HG03135 (cell line): Measurements from ENCODE around the gene ATF3.

Experiments
- ATAC-seq: cut with Tn5 transposase; IDR thresholded peaks from one replicate; pipeline ENCODE4 v1.9.1; 2021; ENCODE audit warnings: mild to moderate bottlenecking, moderate library complexity; ENCODE audit not compliant: unreplicated experiment

ATF3 gene

DNA sequence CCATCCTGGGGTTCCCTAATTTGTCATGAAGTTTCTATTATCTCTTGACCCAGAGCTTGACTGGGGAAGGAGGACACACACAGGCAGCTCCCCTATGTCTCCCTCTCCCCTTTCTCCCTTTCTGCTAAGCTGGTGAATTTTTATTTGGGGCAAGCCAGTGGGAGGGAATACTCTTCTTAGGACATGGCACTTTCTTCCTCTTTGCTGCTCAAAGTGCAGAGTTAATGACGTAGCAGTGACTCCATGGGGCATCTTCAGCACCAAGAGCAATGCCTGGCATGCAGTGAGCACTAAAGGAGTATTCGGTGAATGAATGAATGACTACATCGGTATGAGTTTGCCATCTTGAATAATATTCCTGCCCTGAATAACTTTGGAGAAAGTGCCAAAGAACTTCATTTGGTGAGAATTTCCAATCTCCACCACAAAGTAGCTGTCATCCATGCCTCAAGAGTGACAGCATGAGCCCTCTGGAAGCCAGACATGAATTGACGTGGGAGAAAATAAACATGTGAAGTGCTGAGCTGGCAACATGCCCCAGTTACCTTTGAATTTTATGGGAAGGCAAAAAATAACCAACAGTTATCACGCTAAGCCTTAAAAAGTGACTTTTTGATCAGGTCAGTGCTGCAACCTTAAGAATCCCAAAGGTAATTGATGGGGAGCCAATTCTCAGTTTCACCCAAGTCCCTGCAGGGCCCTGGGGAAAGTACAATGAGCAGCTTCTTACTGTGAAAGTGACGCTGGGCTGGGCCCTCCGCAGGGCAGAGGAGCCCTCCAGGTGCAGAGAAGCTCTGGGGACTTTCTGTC, 22.1 kb upstream of the ATF3 start:
- ATAC-seq: peak; percentile 86

DNA sequence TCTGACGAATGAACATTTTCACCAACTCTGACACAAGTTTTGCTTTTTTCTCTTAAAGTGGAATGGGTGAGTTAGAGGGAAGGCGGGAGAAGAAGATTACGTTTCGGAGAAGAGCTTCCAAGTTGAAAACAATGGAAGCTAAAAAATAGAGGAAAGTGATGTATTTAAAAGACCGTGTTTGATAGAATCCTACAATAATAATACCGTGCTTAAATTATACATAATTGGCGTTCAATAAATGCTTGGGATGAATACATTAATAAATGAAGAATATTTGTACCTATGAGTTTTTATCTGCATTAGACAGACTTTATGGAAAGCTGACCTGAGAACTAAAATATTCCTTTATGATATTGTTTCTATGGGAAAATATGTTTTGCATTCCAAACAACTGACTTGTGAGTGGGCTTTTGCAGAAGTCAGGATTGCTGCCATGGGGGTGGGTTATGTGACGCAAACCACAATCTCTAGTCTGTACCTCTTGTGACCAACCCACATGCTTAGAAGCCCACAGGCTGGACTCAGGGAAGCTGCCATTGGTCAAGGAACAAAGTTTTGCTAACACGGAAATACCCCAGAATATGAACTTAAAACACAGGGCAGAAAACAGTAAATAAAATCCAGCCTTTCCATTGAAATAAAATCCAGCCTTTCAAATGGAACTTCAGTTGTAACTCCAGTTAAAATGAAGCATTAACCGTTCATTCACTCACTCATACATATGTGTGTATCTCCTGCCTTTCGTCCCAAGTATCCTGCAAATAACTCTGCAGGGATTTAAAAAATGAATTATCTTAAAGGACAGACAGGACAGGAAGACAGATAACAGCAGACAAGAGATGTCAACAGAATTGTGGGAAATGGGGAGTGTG, 21.3 kb upstream of the ATF3 start:
- ATAC-seq: no peak

DNA sequence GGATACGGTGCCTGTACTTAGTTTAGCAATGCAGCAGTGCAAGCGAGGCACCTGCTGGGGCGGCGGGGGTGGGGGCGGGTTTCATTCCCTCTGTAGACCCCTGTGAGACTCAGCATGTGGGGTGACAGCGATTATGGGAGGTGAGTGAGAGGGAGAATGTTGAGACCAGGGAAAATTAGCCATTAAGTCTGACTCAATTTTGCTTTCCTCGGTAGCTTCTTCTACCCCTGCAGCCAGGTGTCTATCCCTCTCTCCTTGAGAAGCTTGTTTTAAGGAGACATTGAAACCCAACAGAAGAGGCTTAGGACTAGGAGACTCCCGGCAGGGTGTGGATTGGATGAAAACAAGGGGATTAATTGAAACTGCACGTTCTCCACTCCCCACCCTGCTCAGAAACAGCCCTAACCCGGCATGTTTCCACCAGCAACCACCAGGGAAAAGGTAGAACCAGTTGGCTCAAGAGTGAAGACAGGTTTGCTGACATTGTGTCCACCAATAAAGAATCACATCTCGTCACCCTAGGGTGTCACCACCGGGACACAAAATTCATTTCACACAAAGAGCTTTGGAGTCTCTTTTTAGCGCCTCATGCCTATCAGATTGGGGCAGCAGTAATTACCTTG, 20.6 kb upstream of the ATF3 start:
- ATAC-seq: no peak

DNA sequence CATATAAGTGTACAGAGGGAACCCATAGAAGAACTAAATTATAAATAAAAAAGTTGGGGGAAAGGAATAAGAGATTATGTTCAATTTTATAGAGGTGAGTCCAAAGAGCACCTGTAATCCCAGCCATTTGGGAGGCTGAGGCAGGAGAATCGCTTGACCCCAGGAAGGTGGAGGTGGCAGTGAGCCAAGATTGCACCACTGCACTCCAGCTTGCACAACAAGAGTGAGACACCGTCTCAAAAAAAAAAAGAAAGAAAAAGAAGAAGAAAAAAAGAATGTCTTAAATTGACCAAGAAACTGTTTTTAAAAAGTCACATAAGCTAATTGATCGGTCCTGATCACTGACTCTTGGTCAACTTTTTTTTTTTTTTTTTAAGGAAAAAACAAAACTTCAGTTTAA, 19.1 kb upstream of the ATF3 start:
- no peak for ATAC-seq

DNA sequence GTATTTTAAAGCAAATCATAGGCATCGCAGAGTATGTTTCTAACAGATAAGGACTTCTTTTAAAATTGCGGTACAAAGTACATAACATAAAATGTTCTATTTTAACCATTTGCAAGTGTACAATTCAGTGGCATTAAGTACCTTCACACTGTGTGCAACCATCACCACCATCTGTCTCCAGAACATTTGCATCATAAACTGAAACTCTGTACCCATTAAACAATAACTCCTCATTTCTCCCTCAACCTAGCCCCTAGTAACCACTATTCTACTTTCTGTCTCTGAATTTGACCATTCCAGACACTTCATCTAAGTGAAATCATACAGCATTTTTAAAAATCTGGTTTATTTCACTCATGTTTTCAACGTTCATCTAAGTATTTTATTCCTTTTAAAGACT, 16.6 kb upstream of the ATF3 start:
- no peak for ATAC-seq

DNA sequence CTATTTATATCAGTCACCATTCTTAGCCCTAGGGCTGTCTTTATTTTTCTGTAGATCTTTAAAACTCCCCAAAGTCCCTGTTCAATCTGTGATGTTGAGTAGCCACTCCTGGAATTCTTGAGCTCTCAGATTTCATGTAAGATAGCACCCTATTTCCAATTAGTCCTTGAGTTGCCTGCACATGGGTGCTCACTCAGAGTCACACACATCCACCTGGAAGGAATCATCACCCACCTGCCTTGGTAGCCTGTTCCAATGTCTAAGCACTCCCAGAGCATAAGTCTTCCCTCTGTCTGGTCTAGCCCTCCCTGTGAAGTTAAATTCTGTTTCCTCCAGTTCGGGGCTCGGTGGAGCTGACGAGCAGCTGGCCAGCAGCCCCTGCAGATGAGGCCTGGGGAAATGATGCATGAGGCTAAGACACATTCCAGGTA, 14.7 kb upstream of the ATF3 start:
- ATAC-seq: no peak

DNA sequence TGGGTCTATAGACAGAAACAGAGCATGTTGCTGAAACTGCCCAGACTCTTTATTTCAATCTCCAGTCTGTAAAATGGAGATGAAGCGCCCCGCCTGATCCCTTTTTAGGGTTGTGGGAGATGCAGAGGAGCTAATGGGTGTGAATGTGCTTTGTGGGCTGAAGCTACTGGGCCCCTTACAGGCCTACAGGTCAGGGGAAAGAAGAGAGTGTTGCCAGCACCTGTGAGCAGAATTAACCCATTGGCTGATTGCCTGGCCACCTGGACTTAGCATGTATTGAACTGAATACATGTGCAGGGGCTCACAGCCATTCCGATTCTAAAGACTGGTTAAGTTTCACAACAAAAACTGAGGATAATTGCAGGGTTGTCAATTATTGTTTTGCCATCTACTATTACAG, 13.9 kb upstream of the ATF3 start:
- ATAC-seq: no peak

DNA sequence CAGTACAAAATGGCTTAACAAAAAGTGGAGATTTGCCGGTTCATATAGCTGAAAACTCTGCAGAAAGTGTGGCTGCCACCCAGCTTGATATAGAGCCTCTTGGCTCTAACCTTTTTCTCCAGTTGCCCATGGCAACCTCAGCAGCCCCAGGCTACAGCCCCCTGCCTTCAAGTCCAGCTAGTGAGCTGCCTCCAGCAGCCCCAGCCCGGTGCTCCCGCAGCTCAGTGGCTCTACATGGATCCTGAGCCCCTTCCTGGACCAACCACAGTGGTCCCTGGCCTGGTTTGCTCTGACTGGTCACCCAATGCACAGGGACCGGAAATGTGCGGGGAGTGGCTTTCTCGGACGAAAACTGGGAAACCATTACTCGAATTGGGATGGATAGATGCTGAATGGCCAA, 13.3 kb upstream of the ATF3 start:
- ATAC-seq: no peak

DNA sequence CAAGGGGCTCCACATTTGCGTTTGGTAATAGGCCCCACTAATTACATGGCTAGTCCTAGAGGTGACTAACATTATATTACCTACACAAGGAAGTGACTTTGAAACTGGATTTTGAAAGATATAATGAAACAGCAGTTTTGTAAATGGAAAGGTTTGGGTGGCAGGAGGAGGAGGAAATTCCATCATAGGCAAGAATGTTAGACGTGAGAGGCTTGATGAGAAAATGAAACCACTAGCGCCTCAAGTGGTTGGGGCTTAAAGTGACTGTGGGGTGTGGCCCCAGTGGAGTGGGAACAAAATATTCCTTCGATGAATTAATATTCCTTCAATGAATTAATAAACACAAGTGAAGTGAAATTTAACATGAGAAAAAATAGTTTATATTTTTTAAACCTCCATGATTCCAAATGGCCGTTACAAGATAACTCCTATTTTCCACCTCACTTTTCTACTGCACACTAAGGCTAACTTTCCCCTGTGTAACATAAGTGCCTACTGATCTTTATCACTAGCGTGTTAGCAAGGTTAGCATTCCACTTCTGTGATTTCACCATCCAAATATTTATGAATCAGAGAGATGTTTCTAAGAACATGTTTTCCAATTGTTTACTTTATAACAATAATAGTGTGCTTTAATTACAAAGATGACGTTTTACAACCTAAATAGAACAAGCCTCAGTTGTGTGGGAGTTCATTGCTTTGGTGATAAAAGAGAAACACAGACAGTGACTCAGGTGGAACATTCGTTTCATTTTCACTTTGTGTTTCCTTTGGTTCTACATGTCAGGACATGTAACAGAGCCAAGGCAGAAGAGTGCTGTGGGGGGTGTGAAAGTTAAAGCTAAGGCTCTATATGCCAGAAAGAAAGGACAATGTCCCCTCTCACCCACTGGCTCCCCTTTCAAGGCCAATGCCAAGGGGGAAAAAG, 12.5 kb upstream of the ATF3 start:
- ATAC-seq: peak; percentile 92

DNA sequence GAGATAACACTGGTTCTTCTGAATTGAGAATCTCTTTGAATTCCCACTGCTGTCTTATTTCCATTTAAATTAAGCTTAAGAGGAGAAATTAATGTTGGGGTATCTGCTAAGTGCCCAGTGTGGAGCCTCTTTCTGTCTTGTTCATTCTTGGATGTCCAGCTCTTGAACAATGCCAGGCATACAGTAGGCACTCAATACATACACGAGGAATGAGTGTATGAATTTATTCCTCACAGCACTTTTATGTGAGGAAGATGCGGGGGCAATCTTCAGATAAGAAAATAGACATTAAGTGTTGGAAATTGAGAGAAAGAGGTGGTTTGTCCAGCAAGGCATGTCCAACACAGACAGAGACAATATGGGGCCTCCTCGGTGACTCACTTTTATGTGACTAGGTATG, 11.8 kb upstream of the ATF3 start:
- no peak for ATAC-seq

DNA sequence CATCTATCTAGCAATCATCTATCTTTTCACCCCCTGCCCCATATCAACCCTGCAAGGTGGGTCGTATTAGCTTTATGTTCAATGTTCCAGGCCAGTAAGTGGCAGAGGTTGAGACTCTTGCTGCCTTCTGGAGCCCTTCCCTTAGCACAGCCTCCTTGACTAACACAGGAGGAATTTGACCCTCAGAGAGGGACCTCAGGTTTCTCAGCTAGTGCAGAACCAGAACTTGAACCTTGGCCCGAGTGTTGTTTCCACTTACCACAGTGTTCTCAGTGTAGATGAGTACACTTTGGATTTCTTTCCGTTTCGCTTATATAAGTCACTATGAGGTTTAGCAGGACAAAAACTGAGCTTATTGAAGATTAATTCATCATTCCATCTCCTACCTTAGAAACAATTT, 11.1 kb upstream of the ATF3 start:
- no peak for ATAC-seq

DNA sequence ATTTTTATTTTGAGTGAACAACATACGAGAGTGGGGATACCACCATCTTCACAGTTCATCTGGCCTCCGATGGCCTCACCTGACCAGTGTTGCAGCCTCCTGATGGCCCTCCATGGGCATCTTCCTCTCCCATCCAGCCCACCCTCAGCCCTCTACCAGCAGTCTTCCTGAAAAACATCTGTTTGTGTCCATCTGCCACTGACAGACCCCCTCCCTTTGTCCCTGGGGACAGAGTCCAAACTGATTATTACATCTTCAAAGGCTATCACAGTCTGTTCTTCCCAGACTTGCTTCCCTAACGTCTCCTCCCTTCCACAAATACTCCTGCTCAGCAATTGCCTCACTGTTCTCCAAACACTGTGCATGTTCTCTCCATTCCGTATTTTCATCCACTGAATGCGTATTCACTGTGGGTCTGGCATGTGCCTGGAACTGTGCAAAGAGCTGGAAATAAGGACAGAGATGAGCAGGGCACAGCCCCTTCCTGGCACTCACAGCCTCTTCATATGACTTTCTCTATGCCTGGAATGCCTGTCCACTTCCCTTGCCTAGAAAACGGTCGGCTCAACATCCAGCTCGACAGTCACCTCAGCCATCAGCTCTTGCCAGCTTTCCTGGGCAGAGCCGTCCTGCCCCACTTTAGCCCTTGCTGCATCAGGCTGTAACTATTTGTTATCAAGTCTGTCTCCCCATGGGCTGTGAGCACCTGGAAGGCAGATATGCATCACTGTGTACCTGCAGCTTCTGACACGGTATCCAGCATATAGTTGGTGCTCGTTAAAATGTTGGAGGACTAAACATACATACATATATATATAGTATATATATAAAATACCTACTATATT, 8.3 kb upstream of the ATF3 start:
- no peak for ATAC-seq

DNA sequence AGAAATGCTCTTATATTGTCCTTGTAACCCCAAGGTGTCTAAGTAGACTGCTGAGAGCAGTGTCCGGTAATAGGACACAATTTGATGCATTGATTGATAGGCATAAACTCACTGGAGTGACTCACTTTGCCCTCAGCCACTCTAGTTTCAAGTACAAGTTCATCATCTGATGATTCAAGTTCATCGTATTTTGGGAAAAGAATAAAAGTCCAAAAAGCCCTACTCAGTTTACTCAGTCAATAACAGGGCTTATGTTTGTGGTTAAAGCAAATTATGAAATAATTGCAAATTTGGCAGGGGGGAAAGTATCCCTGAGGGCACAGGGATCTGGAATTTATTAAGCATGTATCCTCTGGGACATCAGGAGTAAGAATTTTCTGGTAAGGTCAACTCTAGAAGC, 7.6 kb upstream of the ATF3 start:
- no peak for ATAC-seq

DNA sequence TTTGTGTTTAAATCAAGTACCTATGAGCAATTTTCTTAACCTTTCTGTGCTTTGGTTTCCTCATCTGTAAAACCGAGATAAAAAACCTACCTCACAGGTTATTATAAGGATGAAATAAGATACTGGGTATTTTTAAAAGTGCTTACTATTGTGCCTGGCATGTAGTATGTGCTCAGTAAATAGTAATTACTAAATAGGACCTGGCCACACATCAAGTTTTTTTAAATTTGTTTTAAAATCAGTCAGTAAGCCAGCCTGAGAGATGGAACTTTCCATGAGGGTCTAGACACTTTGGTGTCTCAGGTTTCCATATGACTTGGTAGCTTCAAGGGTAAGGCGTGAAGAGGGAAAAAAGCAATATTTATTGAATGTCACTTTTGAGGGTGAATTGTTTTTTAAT, 7.0 kb upstream of the ATF3 start:
- ATAC-seq: no peak

DNA sequence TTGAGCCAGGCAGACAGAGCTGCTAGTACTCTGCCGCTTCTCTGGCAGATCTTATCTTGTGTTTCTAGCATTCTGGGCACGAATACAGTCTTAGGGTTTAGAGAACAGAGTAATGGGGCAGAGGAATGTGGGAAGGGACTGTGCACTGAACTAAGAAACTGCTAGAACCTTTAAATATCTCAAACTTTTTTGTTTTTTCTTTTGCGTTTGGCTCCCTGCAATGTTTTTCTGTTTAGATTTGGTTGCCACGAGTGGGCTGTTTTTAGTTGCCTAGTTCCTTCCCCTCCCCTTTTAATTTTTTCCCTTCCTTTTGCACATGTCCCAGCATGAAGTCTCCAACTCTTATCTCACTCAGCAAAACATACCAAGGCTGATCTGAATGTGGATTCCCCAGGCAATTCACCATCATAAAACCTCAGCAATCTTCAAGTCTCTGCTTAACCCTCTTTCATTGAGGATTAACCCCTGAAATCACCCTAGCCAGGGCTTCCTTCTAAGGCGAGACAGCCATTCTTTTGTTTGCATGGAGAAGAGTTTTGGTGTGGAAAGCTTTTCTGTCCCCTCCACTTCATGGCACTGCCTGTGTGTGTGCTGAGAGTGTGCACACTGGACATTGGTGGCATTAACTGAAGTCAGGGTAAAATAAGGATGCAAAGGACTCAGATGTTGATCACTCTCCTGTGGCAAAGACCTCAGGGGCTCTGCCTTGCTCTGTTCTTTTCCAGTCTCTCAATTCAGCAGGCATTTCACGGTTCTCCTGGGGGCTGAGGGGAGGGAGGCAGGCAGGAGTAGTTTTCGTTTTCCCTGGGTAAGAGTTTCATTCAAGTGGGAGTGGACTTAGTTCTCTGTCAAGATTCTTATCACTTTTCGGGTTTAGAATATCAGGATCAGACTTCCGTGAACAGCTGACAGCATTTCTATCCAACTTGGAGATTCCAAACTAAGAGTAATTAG, 2.8 kb upstream of the ATF3 start:
- ATAC-seq: no peak

DNA sequence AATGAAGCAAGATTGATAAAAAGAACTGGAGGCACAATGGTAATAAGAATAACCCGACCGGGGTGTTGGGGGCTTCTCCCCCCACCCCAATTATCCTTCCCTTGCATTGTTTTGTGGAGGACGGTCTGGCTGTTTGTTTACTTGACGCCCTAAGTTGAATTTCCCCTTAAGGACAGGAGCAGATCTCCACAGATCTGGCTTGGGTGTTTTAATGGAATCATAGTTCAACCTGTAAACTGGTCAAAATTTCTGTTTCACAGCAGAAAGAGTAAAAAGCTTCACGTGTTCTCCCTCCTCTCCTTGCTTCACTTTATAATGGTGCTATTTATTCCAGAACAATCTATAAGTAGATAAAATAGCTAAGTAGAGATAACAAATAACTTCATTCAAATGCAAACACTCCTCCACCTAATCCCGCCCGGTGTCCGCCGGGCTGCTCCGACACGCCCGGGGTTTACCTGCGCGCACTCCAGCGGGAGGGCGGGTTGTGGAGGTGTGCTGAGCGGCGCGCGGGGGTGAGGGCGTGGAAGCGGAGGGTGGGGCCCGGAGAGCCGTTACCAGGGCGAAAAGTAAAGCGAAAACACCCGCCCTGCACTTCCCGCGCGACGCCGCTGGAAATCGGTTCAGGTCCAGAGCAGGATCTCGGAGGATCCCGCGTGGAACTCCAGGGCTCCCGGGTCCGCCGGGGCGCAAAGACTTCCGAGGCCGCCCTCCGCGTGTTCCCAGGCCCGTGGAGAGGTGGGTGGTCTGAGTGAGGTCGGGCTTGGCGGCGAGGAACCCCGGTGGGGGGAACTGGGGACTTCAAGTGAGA, 2.0 kb upstream of the ATF3 start:
- ATAC-seq: no peak

DNA sequence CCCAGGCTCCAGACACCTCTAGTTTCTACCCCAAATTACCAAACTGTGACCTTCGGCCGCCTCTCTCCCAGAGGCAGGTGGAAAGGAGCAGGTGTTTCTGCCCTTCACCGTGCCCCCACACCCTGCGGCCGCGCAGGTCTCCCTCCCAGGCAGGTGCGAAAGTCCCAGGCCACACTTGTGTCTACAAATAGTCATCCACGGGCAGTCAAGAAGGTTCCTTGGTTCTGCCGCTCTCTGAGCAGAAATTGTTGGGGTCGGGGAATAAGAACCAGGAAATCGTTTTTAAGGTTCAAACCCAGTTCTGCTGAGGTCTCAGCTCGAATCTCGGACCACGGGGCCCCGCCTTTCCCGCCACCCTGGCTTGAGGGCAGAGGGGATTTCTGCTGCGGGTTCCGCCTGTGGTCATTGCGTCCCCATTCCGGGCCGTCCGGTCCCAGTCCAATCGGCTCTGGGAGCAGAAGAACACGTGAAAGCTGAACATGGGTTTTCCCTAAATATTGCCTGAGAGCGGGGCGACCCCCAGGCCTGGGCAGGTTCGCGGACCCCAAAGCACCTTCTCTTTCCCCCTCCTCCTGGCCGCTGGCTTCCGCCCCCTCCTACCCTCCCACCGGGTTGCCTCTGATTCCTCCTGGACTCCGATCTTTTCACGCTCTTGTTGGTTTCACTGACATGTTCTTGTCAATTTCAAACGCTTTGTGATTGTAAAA, 1.2 kb upstream of the ATF3 start:
- no peak for ATAC-seq
